Measurements from ENCODE around the gene HTRA3. TPM values are rescaled to one million over a fixed set of nuclear protein-coding genes. Genes with fewer than 3 reads are reported as not detected.
"Not testable (repeated sequence)": the region's sequence is repeated elsewhere in the genome, so short reads cannot be mapped to it uniquely, and the experiment has no call there.

HTRA3 gene
- total RNA-seq, 8 experiments from 2014 or later, result 0.54 to 101 (median 1.8) TPM

DNA sequence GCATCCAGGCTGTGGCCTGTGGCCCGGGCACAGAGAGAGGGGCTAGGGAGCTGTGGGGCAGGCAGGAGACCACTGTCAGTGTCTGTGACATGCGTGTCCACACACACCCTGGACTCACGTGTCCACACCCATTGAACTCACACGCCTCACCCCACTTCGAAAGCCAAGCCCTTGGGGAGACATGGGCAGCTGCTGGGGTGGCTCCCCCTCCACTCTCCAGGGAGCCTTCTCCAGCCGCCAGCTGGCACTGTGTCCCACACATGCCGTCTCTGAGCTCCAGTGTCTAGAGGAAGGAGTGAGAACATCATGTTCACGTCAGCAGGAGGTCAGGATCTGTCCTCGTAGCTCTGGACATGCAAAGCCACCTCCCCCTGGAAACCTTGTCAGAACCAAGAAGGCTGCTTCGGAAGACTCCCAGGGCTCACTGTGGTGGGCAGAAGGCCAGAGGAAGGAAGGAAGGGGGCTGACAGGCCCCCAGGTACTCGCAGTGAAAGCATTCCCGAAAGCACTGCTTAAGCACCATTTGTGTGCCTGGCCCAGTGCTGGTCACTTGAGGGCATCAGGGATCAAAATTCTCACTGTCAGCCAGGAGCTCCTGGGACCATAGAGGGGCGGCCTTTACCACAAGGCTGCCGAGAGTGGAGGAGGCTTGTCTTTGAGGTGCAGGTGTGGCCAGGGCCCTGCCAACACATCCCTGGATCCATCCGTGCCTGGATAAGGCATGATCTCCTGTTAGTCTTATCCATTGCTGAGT lies 61.4 kb downstream of the HTRA3 start:
- WGBS, 10 experiments, result 27 to 89% (median 78%) methylated on average over 1 to 6 of the region's 15 CpGs; no CpG with 5 or more reads in 5 of the 10 experiments

GRCh38 chr4:8331575-8331955 lies 62.0 kb downstream of the HTRA3 start:
- ATAC-seq (replicated peaks in 6 of 8), result no peak
- Histone ChIP-seq H3K4me1 (replicated peaks in 1 of 2) (no peaks in the 10 kb centered on the region), H3K27ac (no peak overlapping the region), H3K4me3 (no peak overlapping the region)
- WGBS, 10 experiments, result 67 to 94% (median 80%) methylated on average over 1 to 6 of the region's 6 CpGs; no CpG with 5 or more reads in 3 of the 10 experiments
- in situ Hi-C loops (cut with MboI; ENCODE audit: low pct_unique_long_range_greater_than_20kb in 2 of 9, low sequenced_read_pairs in 9 of 9, unreplicated experiment in 9 of 9), result no loop called here

More for the DNA sequence above, 61.4 kb downstream of the HTRA3 start:
- H3K4me3 ChIP-seq, result no peak overlapping the region
- peak in 2 of 8 experiments; percentile 40 to 84 for ATAC-seq (replicated peaks in 6 of 8)
- in situ Hi-C loops (cut with MboI; ENCODE audit: low pct_unique_long_range_greater_than_20kb in 2 of 9, low sequenced_read_pairs in 9 of 9, unreplicated experiment in 9 of 9), result no loop called here
- no peaks in the 10 kb centered on the region for H3K4me1 ChIP-seq (replicated peaks in 1 of 2)
- no peak overlapping the region for H3K27ac ChIP-seq

DNA sequence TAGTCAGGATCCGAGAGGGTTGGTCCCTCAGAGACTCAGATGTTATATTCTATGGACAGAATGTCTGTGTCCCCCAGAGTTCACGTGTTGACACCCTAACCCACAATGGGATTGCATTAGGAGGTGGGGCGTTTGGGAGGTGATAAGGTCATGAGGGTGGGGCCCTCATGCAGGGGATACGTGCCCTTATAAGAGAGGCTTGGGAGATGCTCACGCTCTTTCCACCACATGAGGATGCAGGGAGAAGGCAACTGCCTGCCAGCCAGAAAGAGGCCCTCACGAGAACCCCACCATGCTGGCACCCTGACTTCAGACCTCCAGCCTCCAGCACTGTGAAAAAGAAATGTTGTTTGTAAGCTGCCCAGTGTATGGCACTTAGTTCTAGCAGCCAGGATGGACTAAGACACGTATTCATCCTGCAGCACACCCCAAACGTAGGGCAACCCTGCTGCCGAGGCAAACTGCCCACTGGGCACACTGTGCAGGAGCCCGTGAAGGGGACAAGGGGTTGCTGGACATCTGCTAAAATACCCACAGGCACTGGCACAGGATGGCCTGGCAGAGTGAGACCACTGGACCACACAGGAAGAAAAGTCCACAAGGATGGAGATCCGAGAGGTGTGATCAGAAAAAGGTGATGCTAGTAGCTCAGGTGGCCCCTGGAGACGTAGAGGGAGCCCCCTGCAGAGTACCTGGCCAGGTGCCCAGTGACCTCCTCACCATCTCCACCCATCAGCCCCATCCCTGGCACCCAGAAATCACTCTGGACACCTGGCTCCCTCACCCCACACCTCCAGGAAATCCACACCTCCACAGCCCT lies 62.7 kb downstream of the HTRA3 start:
- in situ Hi-C loops (cut with MboI; ENCODE audit: low pct_unique_long_range_greater_than_20kb in 2 of 9, low sequenced_read_pairs in 9 of 9, unreplicated experiment in 9 of 9), result no loop called here
- Histone ChIP-seq H3K4me3 (no peak overlapping the region), H3K27ac (no peak overlapping the region), H3K4me1 (replicated peaks in 1 of 2) (no peaks in the 10 kb centered on the region)
- ATAC-seq (replicated peaks in 6 of 8), result no peak
- WGBS, 10 experiments, result 73 to 100% (median 88%) methylated on average over 1 to 6 of the region's 12 CpGs; no CpG with 5 or more reads in 4 of the 10 experiments

GRCh38 chr4:8332891-8333331 lies 63.4 kb downstream of the HTRA3 start:
- 78 to 90% (median 80%) methylated on average over 1 to 2 of the region's 8 CpGs; no CpG with 5 or more reads in 7 of the 10 experiments for WGBS, 10 experiments
- no peak overlapping the region for H3K27ac ChIP-seq
- no peak for ATAC-seq (replicated peaks in 6 of 8)
- no peak overlapping the region for H3K4me3 ChIP-seq
- H3K4me1 ChIP-seq (replicated peaks in 1 of 2), result no peaks in the 10 kb centered on the region
- in situ Hi-C loops (cut with MboI; ENCODE audit: low pct_unique_long_range_greater_than_20kb in 2 of 9, low sequenced_read_pairs in 9 of 9, unreplicated experiment in 9 of 9), result no loop called here

DNA sequence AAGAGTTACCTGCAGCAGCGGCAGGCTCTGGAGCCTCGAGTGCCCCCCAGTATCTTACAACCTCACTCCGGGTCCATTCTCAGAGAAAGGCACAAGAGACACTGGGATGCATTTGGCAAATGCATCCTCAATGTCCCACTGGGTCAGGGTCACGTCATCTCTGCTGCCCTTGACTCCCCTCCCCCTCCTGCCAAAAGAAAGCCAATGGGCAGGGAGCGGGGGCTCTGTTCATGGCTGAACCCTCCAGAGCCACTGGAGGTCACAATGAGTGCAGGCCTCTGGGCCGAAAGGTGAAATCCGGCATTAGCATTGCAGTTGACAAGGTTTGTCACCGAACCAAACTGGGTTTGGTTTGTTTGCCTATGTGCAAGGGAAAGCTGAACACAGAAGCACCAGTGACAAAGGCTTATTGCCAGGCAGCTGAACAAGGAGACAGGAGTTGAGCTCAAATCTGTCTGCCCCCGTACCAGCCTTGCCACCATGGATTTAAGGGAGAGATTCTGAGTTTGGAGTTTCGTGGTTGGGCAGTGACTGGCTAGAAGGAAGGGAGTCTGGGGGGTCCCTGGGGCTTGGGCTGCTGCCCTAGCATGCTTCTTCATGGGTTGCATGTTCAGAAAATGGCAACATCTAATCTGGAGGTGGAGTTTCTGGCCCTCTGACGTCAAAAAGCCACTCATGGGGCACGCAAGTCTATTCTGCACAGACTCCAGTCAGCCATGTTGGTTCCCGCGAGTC lies 64.3 kb downstream of the HTRA3 start:
- H3K4me1 ChIP-seq (replicated peaks in 1 of 2), result no peaks in the 10 kb centered on the region
- ATAC-seq (replicated peaks in 6 of 8), result no peak
- in situ Hi-C loops (cut with MboI; ENCODE audit: low pct_unique_long_range_greater_than_20kb in 2 of 9, low sequenced_read_pairs in 9 of 9, unreplicated experiment in 9 of 9), result no loop called here
- 72 to 100% (median 87%) methylated on average over 1 to 10 of the region's 14 CpGs for WGBS, 10 experiments
- H3K4me3 ChIP-seq, result no peak overlapping the region
- H3K27ac ChIP-seq, result no peak overlapping the region

- 78 to 100% (median 93%) methylated on average over 1 to 7 of the region's 13 CpGs; no CpG with 5 or more reads in 4 of the 10 experiments for WGBS, 10 experiments
- no peak overlapping the region for H3K4me3 ChIP-seq
- H3K4me1 ChIP-seq (replicated peaks in 1 of 2), result no peaks in the 10 kb centered on the region
- no peak overlapping the region for H3K27ac ChIP-seq
- in situ Hi-C loops (cut with MboI; ENCODE audit: low pct_unique_long_range_greater_than_20kb in 2 of 9, low sequenced_read_pairs in 9 of 9, unreplicated experiment in 9 of 9), result no loop called here
- no peak for ATAC-seq (replicated peaks in 6 of 8)
Measured at GRCh38 chr4:8334786-8335460, 65.4 kb downstream of the HTRA3 start.

DNA sequence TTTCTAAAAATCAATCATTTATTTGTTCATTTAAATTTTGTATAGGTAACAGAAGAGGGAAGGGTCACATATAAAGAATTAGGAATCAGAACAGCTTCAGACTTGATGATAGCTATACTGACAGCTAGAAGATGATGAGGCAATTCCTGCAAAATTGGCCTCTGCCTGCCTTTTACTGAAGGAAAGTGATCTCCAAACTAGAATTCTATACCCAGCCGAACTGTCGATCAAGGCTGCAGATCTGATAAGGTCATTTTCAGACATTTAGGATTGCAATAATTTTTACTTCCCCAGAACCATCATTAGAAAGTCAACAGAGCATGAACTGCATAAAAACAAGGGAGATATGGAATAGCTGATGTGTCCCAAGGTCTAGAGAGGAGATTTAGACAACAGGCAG lies 66.3 kb downstream of the HTRA3 start:
- Histone ChIP-seq H3K4me3 (no peak overlapping the region), H3K27ac (no peak overlapping the region), H3K4me1 (replicated peaks in 1 of 2) (no peaks in the 10 kb centered on the region)
- ATAC-seq (replicated peaks in 6 of 8), result no peak
- in situ Hi-C loops (cut with MboI; ENCODE audit: low pct_unique_long_range_greater_than_20kb in 2 of 9, low sequenced_read_pairs in 9 of 9, unreplicated experiment in 9 of 9), result no loop called here
- 27 to 100% (median 93%) methylated on average over 1 to 2 of the region's 2 CpGs for WGBS, 10 experiments

- in situ Hi-C loops (cut with MboI; ENCODE audit: low pct_unique_long_range_greater_than_20kb in 2 of 9, low sequenced_read_pairs in 9 of 9, unreplicated experiment in 9 of 9), result no loop called here
Measured at GRCh38 chr4:8336412-8337075, 67.0 kb downstream of the HTRA3 start.

DNA sequence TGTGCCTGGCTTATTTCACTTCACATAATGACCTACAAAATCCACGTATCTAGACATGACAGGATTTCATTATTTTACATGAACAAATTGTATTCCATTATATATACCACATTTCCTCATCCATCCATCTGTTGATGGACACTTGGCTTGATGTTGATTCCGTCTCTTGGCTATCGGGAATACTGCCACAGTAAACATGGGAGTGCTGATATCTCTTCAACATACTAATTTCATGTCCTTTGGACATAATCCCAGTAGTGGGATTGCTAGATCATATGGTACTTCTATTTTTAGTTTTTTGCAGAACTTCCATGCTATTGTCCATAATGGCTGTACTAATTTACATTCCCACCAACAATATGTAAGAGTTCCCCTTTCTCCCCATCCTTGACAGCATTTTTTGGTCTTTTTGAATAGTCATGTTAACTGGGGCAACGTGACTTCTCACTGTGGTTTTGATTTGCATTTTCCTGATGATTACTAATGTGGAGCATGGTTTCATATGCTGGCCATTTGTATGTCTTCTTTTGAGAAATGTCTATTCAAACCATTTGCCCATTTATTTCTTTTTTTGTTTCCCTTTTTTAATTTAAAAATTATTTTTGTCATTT lies 68.9 kb downstream of the HTRA3 start:
- peak in 3 of 8 experiments; percentile 35 to 74 (median 36) for ATAC-seq (replicated peaks in 6 of 8)
- no peak overlapping the region for H3K4me3 ChIP-seq
- 29 to 100% (median 63%) methylated on average over 1 to 4 of the region's 4 CpGs for WGBS, 10 experiments
- no peak overlapping the region for H3K27ac ChIP-seq
- no peaks in the 10 kb centered on the region for H3K4me1 ChIP-seq (replicated peaks in 1 of 2)
- in situ Hi-C loops (cut with MboI; ENCODE audit: low pct_unique_long_range_greater_than_20kb in 2 of 9, low sequenced_read_pairs in 9 of 9, unreplicated experiment in 9 of 9), result no loop called here

More at GRCh38 chr4:8336412-8337075, 67.0 kb downstream of the HTRA3 start:
- H3K27ac ChIP-seq, result no peak overlapping the region
- WGBS, 10 experiments, result 25 to 95% (median 68%) methylated on average over 3 to 6 of the region's 7 CpGs; no CpG with 5 or more reads in 2 of the 10 experiments
- ATAC-seq (replicated peaks in 6 of 8), result no peak
- no peaks in the 10 kb centered on the region for H3K4me1 ChIP-seq (replicated peaks in 1 of 2)
- no peak overlapping the region for H3K4me3 ChIP-seq

GRCh38 chr4:8340781-8341241 lies 71.3 kb downstream of the HTRA3 start:
- ATAC-seq (replicated peaks in 6 of 8), result peak in 3 of 8 experiments; percentile 41 to 93 (median 88)
- Histone ChIP-seq H3K27ac (no peak overlapping the region), H3K4me3 (no peak overlapping the region), H3K4me1 (replicated peaks in 1 of 2) (no peaks in the 10 kb centered on the region)
- in situ Hi-C loops (cut with MboI; ENCODE audit: low pct_unique_long_range_greater_than_20kb in 2 of 9, low sequenced_read_pairs in 9 of 9, unreplicated experiment in 9 of 9), result no loop called here
- 32 to 100% (median 75%) methylated on average over 1 to 5 of the region's 8 CpGs; no CpG with 5 or more reads in 1 of the 10 experiments for WGBS, 10 experiments

DNA sequence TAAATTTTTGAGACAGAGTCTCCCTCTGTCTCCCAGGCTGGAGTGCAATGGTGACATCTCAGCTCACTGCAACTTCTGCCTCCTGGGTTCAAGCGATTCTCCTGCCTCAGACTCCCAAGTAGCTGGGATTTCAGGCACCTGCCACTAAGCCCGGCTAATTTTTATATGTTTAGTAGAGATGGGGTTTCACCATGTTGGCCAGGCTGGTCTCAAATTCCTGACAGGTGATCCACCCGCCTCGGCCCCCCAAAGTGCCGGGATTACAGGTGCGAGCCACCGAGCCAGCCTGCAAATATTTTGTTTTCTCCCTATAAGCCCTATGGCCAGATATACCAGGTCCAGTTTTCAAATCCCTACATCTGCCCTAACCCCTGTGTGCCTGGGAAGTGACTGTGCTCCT lies 71.7 kb downstream of the HTRA3 start:
- in situ Hi-C loops (cut with MboI; ENCODE audit: low pct_unique_long_range_greater_than_20kb in 2 of 9, low sequenced_read_pairs in 9 of 9, unreplicated experiment in 9 of 9); H3K27ac ChIP-seq; H3K4me1 ChIP-seq (replicated peaks in 1 of 2); ATAC-seq (replicated peaks in 6 of 8); H3K4me3 ChIP-seq: not testable (repeated sequence)
- 33 to 97% (median 74%) methylated on average over 1 to 6 of the region's 7 CpGs; no CpG with 5 or more reads in 3 of the 10 experiments for WGBS, 10 experiments

All from motor neuron (in vitro differentiated cells).